Measurements from ENCODE around the gene LEFTY1. TPM values are rescaled to one million over a fixed set of nuclear protein-coding genes. Genes with fewer than 3 reads are reported as not detected.

The LEFTY1 gene
- total RNA-seq, 1 experiment from 2014 or later: not detected

DNA sequence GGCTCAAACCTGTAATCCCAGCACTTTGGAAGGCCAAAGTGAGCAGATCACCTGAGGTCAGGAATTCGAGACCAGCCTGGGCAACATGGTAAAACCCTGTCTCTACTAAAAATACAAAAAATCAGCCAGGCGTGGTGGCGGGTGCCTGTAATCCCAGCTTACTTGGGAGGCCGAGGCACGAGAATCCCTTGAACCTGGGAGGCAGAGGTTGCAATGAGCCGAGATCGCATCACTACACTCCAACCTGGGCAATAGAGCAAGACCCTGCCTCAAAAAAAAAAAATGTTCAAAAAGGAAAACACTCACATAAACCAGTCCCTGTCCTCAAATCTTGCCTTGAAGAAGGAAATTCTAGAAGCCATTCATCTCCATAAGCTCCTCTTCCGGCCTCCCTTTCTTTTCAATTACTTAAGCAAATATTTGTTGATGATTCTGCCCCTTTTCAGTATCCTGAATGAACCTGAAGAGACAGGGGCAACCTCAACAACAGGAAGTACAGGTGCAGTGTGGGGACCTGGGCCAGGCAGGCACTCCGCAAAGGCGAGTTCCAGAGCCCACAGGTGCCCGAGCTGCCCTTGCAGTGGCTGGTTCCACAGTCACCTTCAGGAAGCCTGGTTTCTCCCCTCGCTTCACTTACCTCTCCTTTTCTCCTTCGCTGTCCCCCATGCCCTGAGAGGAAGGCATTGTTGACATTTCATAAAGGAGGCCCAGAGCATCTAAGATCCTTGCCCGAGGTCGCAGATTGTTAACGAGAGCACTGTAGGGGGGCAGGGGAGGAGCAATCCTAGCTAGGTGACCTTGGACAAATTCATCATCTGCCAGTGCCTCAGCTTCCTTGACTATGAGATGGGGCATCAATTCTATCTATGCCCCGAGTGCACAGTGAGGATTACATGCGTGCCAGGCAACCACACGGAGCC, 8.9 kb upstream of the LEFTY1 start:
- Histone ChIP-seq H3K4me1 (ENCODE audit: control insufficient read depth, insufficient read depth, low read length) (peaks cover 5% of the 10 kb centered on the region), H3K36me3 (ENCODE audit: control insufficient read depth, insufficient read depth, low read length) (no peaks in the 10 kb centered on the region), H3K27ac (ENCODE audit: low read length) (no peak overlapping the region), H3K9me3 (ENCODE audit: control insufficient read depth, insufficient read depth, low read depth, low read length) (no peaks in the 10 kb centered on the region), H3K27me3 (ENCODE audit: control insufficient read depth, insufficient read depth, low read length) (no peaks in the 10 kb centered on the region), H3K4me3 (ENCODE audit: low read depth in 2 of 2, low read length in 2 of 2) (no peak overlapping the region)
- no peak for DNase-seq (ENCODE audit: low read depth, low spot score)
- no TSS peak for BruUV-seq (replicated peaks)
- POLR2A ChIA-PET: no interaction called here
- CTCF ChIA-PET: no interaction called here
- ATAC-seq: no peak
- intact Hi-C loops (cut with micrococcal nuclease; ENCODE audit: unreplicated experiment): no loop called here
- TF ChIP-seq SIN3A (IDR thresholded peaks at IDR 0.05; ENCODE audit: borderline replicate concordance, insufficient read depth, low read depth, low read length) (no peak), TCF7L2 (IDR thresholded peaks at IDR 0.05; ENCODE audit: low read depth, low read length) (no peak), POLR2AphosphoS5 (IDR thresholded peaks at IDR 0.05; ENCODE audit: low read depth, low read length) (no peak)
- TF ChIP-seq, protein P1, sequence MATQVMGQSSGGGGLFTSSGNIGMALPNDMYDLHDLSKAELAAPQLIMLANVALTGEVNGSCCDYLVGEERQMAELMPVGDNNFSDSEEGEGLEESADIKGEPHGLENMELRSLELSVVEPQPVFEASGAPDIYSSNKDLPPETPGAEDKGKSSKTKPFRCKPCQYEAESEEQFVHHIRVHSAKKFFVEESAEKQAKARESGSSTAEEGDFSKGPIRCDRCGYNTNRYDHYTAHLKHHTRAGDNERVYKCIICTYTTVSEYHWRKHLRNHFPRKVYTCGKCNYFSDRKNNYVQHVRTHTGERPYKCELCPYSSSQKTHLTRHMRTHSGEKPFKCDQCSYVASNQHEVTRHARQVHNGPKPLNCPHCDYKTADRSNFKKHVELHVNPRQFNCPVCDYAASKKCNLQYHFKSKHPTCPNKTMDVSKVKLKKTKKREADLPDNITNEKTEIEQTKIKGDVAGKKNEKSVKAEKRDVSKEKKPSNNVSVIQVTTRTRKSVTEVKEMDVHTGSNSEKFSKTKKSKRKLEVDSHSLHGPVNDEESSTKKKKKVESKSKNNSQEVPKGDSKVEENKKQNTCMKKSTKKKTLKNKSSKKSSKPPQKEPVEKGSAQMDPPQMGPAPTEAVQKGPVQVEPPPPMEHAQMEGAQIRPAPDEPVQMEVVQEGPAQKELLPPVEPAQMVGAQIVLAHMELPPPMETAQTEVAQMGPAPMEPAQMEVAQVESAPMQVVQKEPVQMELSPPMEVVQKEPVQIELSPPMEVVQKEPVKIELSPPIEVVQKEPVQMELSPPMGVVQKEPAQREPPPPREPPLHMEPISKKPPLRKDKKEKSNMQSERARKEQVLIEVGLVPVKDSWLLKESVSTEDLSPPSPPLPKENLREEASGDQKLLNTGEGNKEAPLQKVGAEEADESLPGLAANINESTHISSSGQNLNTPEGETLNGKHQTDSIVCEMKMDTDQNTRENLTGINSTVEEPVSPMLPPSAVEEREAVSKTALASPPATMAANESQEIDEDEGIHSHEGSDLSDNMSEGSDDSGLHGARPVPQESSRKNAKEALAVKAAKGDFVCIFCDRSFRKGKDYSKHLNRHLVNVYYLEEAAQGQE (IDR thresholded peaks at IDR 0.05; ENCODE audit: insufficient read depth in 1 of 2, low read depth in 2 of 2, low read length in 1 of 2): no peak
- TF ChIP-seq, protein P2, sequence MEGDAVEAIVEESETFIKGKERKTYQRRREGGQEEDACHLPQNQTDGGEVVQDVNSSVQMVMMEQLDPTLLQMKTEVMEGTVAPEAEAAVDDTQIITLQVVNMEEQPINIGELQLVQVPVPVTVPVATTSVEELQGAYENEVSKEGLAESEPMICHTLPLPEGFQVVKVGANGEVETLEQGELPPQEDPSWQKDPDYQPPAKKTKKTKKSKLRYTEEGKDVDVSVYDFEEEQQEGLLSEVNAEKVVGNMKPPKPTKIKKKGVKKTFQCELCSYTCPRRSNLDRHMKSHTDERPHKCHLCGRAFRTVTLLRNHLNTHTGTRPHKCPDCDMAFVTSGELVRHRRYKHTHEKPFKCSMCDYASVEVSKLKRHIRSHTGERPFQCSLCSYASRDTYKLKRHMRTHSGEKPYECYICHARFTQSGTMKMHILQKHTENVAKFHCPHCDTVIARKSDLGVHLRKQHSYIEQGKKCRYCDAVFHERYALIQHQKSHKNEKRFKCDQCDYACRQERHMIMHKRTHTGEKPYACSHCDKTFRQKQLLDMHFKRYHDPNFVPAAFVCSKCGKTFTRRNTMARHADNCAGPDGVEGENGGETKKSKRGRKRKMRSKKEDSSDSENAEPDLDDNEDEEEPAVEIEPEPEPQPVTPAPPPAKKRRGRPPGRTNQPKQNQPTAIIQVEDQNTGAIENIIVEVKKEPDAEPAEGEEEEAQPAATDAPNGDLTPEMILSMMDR (IDR thresholded peaks at IDR 0.05): no peak
- in situ Hi-C loops (cut with HindIII; ENCODE audit: low pct_unique_long_range_greater_than_20kb, low sequenced_read_pairs): no loop called here

DNA sequence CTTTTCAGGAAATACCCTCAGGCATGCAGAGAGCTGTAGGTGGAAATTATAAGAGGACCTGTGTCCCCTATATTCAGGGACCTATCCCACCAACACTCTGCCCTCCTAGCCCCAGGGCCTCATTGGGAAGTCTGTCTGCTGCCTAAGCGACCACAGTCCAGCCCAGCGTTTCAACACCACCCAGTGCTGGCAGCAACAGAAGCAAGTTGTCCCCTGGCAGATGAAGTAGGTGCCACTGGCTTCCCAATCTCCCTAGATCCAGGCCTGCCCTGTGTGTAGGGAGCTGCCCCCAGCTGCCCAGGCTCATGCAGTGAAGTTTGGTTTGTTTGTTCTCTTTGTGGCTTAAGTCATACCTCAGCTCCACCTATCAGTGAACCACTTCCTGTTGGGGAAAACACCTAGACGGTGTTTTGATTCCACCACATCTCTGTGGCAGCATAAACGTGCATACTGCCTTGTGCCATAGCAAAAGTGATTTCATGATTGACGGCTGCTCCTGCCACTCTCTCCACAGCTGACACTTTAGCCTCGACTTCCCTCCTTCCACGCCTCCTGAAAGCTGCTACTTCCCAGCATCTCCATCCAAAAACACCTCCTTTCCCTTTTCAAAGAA, 8.1 kb upstream of the LEFTY1 start:
- ChIA-PET POLR2A (no interaction called here), CTCF (no interaction called here)
- DNase-seq (ENCODE audit: low read depth, low spot score) (no peak), ATAC-seq (peak; percentile 93)
- H3K27ac ChIP-seq (ENCODE audit: low read length): peak overlapping the region; percentile 17; the same call in 1 of the 2 replicates
- H3K4me3 ChIP-seq (ENCODE audit: low read depth in 2 of 2, low read length in 2 of 2): no peak overlapping the region
- no peaks in the 10 kb centered on the region for H3K27me3 ChIP-seq (ENCODE audit: control insufficient read depth, insufficient read depth, low read length)
- no TSS peak for BruUV-seq (replicated peaks)
- no peaks in the 10 kb centered on the region for H3K9me3 ChIP-seq (ENCODE audit: control insufficient read depth, insufficient read depth, low read depth, low read length)
- H3K36me3 ChIP-seq (ENCODE audit: control insufficient read depth, insufficient read depth, low read length): no peaks in the 10 kb centered on the region
- no peak for TF ChIP-seq POLR2AphosphoS5 (IDR thresholded peaks at IDR 0.05; ENCODE audit: low read depth, low read length)
- TF ChIP-seq, protein P1 (IDR thresholded peaks at IDR 0.05; ENCODE audit: insufficient read depth in 1 of 2, low read depth in 2 of 2, low read length in 1 of 2): no peak
- TF ChIP-seq TCF7L2 (IDR thresholded peaks at IDR 0.05; ENCODE audit: low read depth, low read length): no peak
- TF ChIP-seq SIN3A (IDR thresholded peaks at IDR 0.05; ENCODE audit: borderline replicate concordance, insufficient read depth, low read depth, low read length): no peak
- TF ChIP-seq, protein P2 (IDR thresholded peaks at IDR 0.05): no peak
- intact Hi-C loops (cut with micrococcal nuclease; ENCODE audit: unreplicated experiment) (no loop called here), in situ Hi-C loops (cut with HindIII; ENCODE audit: low pct_unique_long_range_greater_than_20kb, low sequenced_read_pairs) (no loop called here)
- H3K4me1 ChIP-seq (ENCODE audit: control insufficient read depth, insufficient read depth, low read length): peaks cover 5% of the 10 kb centered on the region

Measured in Panc1 (cell line).